GM12878 (cell line): ENCODE data around the gene BCAN. TPM values are rescaled to one million over a fixed set of nuclear protein-coding genes. Genes with fewer than 3 reads are reported as not detected.

ENCODE experiments used
- ATAC-seq: fragments of 200-7000 bp; cut with Tn5 transposase; 3 replicates; pipeline ENCODE4 v1.9.1; 2020; ENCODE audit warnings: mild to moderate bottlenecking, moderate library complexity
- BruUV-seq: library from RNA; stranded (reverse); fragments of 400-500 nt; replicated peaks from 2 replicates; lab custom pipeline; 2021; lab: Mats Ljungman, UMichigan
- CTCF ChIA-PET: fragments of 300-600 bp; sonication (Branson Sonifier 250); formaldehyde crosslinking; extraction: SDS; loops from one replicate; lab custom pipeline; 2021; ENCODE audit warnings: inconsistent platforms; lab: Yijun Ruan, JAX
- POLR2A ChIA-PET: fragments of 350-600 bp; formaldehyde crosslinking; extraction: SDS; loops from one replicate; lab custom pipeline; 2021; ENCODE audit warnings: inconsistent platforms; lab: Charles Lee
- RAD21 ChIA-PET: fragments of 300-600 bp; sonication (Branson Sonifier 250); formaldehyde crosslinking; loops from one replicate; lab custom pipeline; 2023; ENCODE audit warnings: antibody characterized with exemption; ENCODE audit not compliant: unreplicated experiment; lab: Charles Lee
- SMC1A ChIA-PET: fragments of 300-600 bp; sonication (Branson Sonifier 250); formaldehyde crosslinking; loops from one replicate; lab custom pipeline; 2023; ENCODE audit not compliant: unreplicated experiment, uncharacterized antibody; lab: Charles Lee
- DNase-seq: peaks from one replicate; pipeline ENCODE4 v3.0.0-alpha.2; 2011; ENCODE audit warnings: low read depth, low spot score
- FAIRE-seq: peaks from 3 replicates; lab custom pipeline; 2011; peaks lifted over from hg19 to GRCh38; lab: Jason Lieb, UNC
- H2AFZ ChIP-seq: 2 replicates; pipeline ENCODE4 v1.6.0; 2011; ENCODE audit warnings: low read depth, low read length, control low read depth; ENCODE audit not compliant: control insufficient read depth
- H3K27ac ChIP-seq: 2 replicates; pipeline ENCODE4 v1.5.1; 2011; ENCODE audit warnings: control low read depth; ENCODE audit not compliant: control insufficient read depth, insufficient read depth
- H3K27me3 ChIP-seq, 2 experiments: replicated peaks in 1 of 2; 2 replicates each; pipeline versions ENCODE4 v1.6.0 to v1.6.1; 2011; ENCODE audit warnings: low read length in 1 of 2; ENCODE audit not compliant: control insufficient read depth in 2 of 2, insufficient read depth in 2 of 2
- H3K36me3 ChIP-seq, 2 experiments: 2 replicates each; pipeline ENCODE4 v1.5.1; 2011; ENCODE audit warnings: low read length in 1 of 2; ENCODE audit not compliant: control insufficient read depth in 2 of 2, insufficient read depth in 2 of 2
- H3K4me1 ChIP-seq: 2 replicates; pipeline ENCODE4 v1.6.1; 2011; ENCODE audit warnings: mild to moderate bottlenecking, low read length, moderate library complexity, mixed read lengths; ENCODE audit not compliant: control insufficient read depth, insufficient read depth
- H3K4me2 ChIP-seq: 2 replicates; pipeline ENCODE4 v1.6.0; 2011; ENCODE audit warnings: control low read depth; ENCODE audit not compliant: control insufficient read depth, insufficient read depth
- H3K4me3 ChIP-seq: fragments of 200-600 bp; sonication (generic); 2 replicates; pipeline ENCODE4 v1.5.1; 2016
- H3K79me2 ChIP-seq: 2 replicates; pipeline ENCODE4 v1.6.0; 2011; ENCODE audit warnings: low read length; ENCODE audit not compliant: control insufficient read depth, insufficient read depth
- H3K9ac ChIP-seq: 2 replicates; pipeline ENCODE4 v1.8.0; 2011; ENCODE audit warnings: low read length, control low read depth, mixed read lengths; ENCODE audit not compliant: control insufficient read depth, insufficient read depth
- H3K9me3 ChIP-seq: replicated peaks from 3 replicates; pipeline ENCODE4 v1.5.1; 2011; ENCODE audit warnings: mild to moderate bottlenecking, low read length; ENCODE audit not compliant: control insufficient read depth, insufficient read depth
- H4K20me1 ChIP-seq: 2 replicates; pipeline ENCODE4 v1.6.0; 2011; ENCODE audit not compliant: control insufficient read depth, insufficient read depth
- BHLHE40 ChIP-seq, 2 experiments: fragments of 450-650 bp in 1 of 2; IDR thresholded peaks; 2 replicates each; pipeline ENCODE4 v1.6.1; 2011 to 2017; ENCODE audit warnings: low read depth in 2 of 2, borderline replicate concordance in 1 of 2, improper control_type of control experiment in 1 of 2, low read length in 1 of 2, mild to moderate bottlenecking in 1 of 2
- CBX3 ChIP-seq: fragments of 200-600 bp; sonication (generic); IDR thresholded peaks from 2 replicates; pipeline ENCODE4 v1.6.1; 2016; ENCODE audit warnings: low read depth, borderline replicate concordance
- CREB1 ChIP-seq: IDR thresholded peaks from 2 replicates; pipeline ENCODE4 v1.6.1; 2012; ENCODE audit warnings: low read depth, mild to moderate bottlenecking, inconsistent platforms
- IRF4 ChIP-seq: IDR thresholded peaks from 2 replicates; pipeline ENCODE4 v1.6.1; 2011; ENCODE audit warnings: low read depth, low read length
- MAX ChIP-seq: IDR thresholded peaks from 2 replicates; pipeline ENCODE4 v1.6.1; 2012; ENCODE audit warnings: low read depth, low read length, improper control_type of control experiment
- MYC ChIP-seq: IDR thresholded peaks from 2 replicates; pipeline ENCODE4 v1.6.1; 2011; ENCODE audit warnings: mild to moderate bottlenecking, low read length, moderate library complexity, inconsistent platforms; ENCODE audit not compliant: insufficient read depth, insufficient replicate concordance, insufficient read length, severe bottlenecking
- NR2F1 ChIP-seq: fragments of 450-650 bp; conservative IDR thresholded peaks from 2 replicates; pipeline ENCODE4 v1.6.1; 2017; ENCODE audit warnings: mild to moderate bottlenecking
- RCOR1 ChIP-seq: conservative IDR thresholded peaks from 2 replicates; pipeline ENCODE4 v1.6.1; 2012; ENCODE audit warnings: low read depth, low read length, improper control_type of control experiment
- SMC3 ChIP-seq: IDR thresholded peaks from 2 replicates; pipeline ENCODE4 v1.6.1; 2011; ENCODE audit warnings: low read length, improper control_type of control experiment, borderline replicate concordance
- WGBS: methylation state at CpG from one replicate; pipeline ENCODE4 v1.1.6; 2016; ENCODE audit warnings: low lambda C conversion rate; ENCODE audit not compliant: insufficient replicate concordance, insufficient coverage; ENCODE audit errors: missing lambda C conversion rate; 5-methylcytosine and 5-hydroxymethylcytosine counted together
- in situ Hi-C: fragments of 300-500 bp; cut with MboI; formaldehyde crosslinking; loops from 9 replicates; pipeline ENCODE4 v1.14.3; 2018; ENCODE audit warnings: mixed read lengths
- intact Hi-C: fragments of 100-400 bp; cut with micrococcal nuclease; formaldehyde crosslinking; loops from one replicate; pipeline ENCODE4 v1.14.2; 2022; ENCODE audit not compliant: unreplicated experiment
- polyA plus RNA-seq, 11 experiments: library from polyadenylated mRNA; depleted of rRNA in 4 of 11; unstranded in 6 of 11; stranded (reverse) in 5 of 11; fragments of >200 nt; fragmentation: Nextera tagmentation in 4 of 11; fragmentation: Illumina TruSeq in 1 of 11; extraction: Ambion mirVana in 4 of 11; extraction: Trizol in 1 of 11; gene quantifications; 1 replicate in 1 of 11; 2 replicates in 10 of 11; pipeline versions ENCODE4 v1.2.1 to v1.2.3, GENCODE V29; 2011 to 2016; ENCODE audit warnings: inconsistent platforms in 2 of 11, missing spikeins in 2 of 11, low read depth in 1 of 11
- total RNA-seq, 4 experiments: library from RNA; depleted of rRNA in 3 of 4; stranded (reverse); fragments of >200 nt in 3 of 4; fragmentation: Illumina TruSeq in 1 of 4; extraction: Trizol in 1 of 4; gene quantifications; 2 replicates each; pipeline versions ENCODE4 v1.2.1 to v1.2.3, GENCODE V29; 2013 to 2021
- TF ChIP-seq, protein P1 (sequence below): fragments of 450-650 bp; IDR thresholded peaks from 2 replicates; pipeline ENCODE4 v1.6.1; 2016; ENCODE audit warnings: mild to moderate bottlenecking, moderate library complexity, borderline replicate concordance
- TF ChIP-seq, protein P2 (sequence below): fragments of 450-650 bp; IDR thresholded peaks from 2 replicates; pipeline ENCODE4 v1.6.1; 2018; ENCODE audit warnings: mild to moderate bottlenecking, low read depth, moderate library complexity; ENCODE audit not compliant: partially characterized antibody
- TF ChIP-seq, protein P3 (sequence below): fragments of 450-650 bp; IDR thresholded peaks from 2 replicates; pipeline ENCODE4 v1.6.1; 2017; ENCODE audit warnings: borderline replicate concordance
- TF ChIP-seq, protein P4 (sequence below): IDR thresholded peaks from 2 replicates; pipeline ENCODE4 v1.6.1; 2011; ENCODE audit warnings: low read depth, mild to moderate bottlenecking, low read length, moderate library complexity, borderline replicate concordance; ENCODE audit errors: extremely low read depth

Gene BCAN
- total and polyA plus RNA-seq, 10 of the 15 experiments (the other 5 are each of a cell fraction or from before 2014, with no cell fraction given), result 0.05 to 1.3 (median 0.18) TPM; not detected in 1

GRCh38 chr1:156624814-156625435 is 17.0 kb upstream of the BCAN start:
- ATAC-seq (peak; percentile 8; the same call in 2 of the 3 replicates), DNase-seq (no peak), FAIRE-seq (no peak)
- peaks cover 10 to 22% of the 10 kb centered on the region in 2 experiments for H3K27me3 ChIP-seq
- BruUV-seq, result no TSS peak
- ChIA-PET POLR2A (interaction anchor here (0.6 kb wide), 1 partner anchor 666 kb away, joined by 3 read pairs; no protein-coding TSS in a partner anchor), SMC1A (interaction anchor here (0.6 to 1.0 kb wide), 5 partner anchors 30 to 101 kb away, joined by 3 to 5 read pairs (median 3); no protein-coding TSS in a partner anchor), RAD21 (interaction anchor here (0.7 to 2.1 kb wide), 6 partner anchors 31 to 179 kb away, joined by 3 to 9 read pairs (median 4); partner anchors contain the start of gene CRABP2), CTCF (interaction anchor here (0.5 to 9.2 kb wide), 16 partner anchors 12 to 398 kb away, joined by 3 to 208 read pairs (median 6); partner anchors contain the start of genes CRABP2 and NAXE)
- H3K36me3 ChIP-seq, result no peaks in the 10 kb centered on the region
- 24% methylated on average over 48 of the region's 55 CpGs for WGBS
- H3K27ac ChIP-seq, result no peak overlapping the region
- no peak overlapping the region for H3K4me3 ChIP-seq
- no peaks in the 10 kb centered on the region for H4K20me1 ChIP-seq
- H2AFZ ChIP-seq, result no peak overlapping the region
- intact Hi-C loops (loop anchor here (10.0 kb wide), 1 partner anchor 100 kb away; the partner anchor contains the start of genes ISG20L2 and METTL25B), in situ Hi-C loops (no loop called here)
- H3K9ac ChIP-seq, result no peak overlapping the region
- no peaks in the 10 kb centered on the region; the same call in 1 of the 2 replicates for H3K4me1 ChIP-seq
- no peaks in the 10 kb centered on the region for H3K9me3 ChIP-seq
- no peak overlapping the region for H3K4me2 ChIP-seq
- no peaks in the 10 kb centered on the region for H3K79me2 ChIP-seq
- TF ChIP-seq, protein P1, sequence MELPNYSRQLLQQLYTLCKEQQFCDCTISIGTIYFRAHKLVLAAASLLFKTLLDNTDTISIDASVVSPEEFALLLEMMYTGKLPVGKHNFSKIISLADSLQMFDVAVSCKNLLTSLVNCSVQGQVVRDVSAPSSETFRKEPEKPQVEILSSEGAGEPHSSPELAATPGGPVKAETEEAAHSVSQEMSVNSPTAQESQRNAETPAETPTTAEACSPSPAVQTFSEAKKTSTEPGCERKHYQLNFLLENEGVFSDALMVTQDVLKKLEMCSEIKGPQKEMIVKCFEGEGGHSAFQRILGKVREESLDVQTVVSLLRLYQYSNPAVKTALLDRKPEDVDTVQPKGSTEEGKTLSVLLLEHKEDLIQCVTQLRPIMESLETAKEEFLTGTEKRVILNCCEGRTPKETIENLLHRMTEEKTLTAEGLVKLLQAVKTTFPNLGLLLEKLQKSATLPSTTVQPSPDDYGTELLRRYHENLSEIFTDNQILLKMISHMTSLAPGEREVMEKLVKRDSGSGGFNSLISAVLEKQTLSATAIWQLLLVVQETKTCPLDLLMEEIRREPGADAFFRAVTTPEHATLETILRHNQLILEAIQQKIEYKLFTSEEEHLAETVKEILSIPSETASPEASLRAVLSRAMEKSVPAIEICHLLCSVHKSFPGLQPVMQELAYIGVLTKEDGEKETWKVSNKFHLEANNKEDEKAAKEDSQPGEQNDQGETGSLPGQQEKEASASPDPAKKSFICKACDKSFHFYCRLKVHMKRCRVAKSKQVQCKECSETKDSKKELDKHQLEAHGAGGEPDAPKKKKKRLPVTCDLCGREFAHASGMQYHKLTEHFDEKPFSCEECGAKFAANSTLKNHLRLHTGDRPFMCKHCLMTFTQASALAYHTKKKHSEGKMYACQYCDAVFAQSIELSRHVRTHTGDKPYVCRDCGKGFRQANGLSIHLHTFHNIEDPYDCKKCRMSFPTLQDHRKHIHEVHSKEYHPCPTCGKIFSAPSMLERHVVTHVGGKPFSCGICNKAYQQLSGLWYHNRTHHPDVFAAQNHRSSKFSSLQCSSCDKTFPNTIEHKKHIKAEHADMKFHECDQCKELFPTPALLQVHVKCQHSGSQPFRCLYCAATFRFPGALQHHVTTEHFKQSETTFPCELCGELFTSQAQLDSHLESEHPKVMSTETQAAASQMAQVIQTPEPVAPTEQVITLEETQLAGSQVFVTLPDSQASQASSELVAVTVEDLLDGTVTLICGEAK, result no peak
- TF ChIP-seq, protein P2, sequence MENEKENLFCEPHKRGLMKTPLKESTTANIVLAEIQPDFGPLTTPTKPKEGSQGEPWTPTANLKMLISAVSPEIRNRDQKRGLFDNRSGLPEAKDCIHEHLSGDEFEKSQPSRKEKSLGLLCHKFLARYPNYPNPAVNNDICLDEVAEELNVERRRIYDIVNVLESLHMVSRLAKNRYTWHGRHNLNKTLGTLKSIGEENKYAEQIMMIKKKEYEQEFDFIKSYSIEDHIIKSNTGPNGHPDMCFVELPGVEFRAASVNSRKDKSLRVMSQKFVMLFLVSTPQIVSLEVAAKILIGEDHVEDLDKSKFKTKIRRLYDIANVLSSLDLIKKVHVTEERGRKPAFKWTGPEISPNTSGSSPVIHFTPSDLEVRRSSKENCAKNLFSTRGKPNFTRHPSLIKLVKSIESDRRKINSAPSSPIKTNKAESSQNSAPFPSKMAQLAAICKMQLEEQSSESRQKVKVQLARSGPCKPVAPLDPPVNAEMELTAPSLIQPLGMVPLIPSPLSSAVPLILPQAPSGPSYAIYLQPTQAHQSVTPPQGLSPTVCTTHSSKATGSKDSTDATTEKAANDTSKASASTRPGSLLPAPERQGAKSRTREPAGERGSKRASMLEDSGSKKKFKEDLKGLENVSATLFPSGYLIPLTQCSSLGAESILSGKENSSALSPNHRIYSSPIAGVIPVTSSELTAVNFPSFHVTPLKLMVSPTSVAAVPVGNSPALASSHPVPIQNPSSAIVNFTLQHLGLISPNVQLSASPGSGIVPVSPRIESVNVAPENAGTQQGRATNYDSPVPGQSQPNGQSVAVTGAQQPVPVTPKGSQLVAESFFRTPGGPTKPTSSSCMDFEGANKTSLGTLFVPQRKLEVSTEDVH, result no peak
- TF ChIP-seq CBX3 (no peak), CREB1 (no peak), BHLHE40 (IDR thresholded peaks at IDR 0.05; ENCODE audit: borderline replicate concordance in 1 of 2, low read depth in 2 of 2, low read length in 1 of 2) (no peak), NR2F1 (no peak), RCOR1 (no peak), MYC (no peak), SMC3 (no peak), IRF4 (no peak), MAX (no peak)
- TF ChIP-seq, protein P3, sequence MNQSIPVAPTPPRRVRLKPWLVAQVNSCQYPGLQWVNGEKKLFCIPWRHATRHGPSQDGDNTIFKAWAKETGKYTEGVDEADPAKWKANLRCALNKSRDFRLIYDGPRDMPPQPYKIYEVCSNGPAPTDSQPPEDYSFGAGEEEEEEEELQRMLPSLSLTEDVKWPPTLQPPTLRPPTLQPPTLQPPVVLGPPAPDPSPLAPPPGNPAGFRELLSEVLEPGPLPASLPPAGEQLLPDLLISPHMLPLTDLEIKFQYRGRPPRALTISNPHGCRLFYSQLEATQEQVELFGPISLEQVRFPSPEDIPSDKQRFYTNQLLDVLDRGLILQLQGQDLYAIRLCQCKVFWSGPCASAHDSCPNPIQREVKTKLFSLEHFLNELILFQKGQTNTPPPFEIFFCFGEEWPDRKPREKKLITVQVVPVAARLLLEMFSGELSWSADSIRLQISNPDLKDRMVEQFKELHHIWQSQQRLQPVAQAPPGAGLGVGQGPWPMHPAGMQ, result no peak
- TF ChIP-seq, protein P4, sequence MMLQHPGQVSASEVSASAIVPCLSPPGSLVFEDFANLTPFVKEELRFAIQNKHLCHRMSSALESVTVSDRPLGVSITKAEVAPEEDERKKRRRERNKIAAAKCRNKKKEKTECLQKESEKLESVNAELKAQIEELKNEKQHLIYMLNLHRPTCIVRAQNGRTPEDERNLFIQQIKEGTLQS, result no peak
